IPS-18a (cell line): ENCODE measurements around the gene GPR55.

Source experiments
- H3K27ac ChIP-seq: one replicate; pipeline ENCODE4 v1.5.1; 2013; ENCODE audit warnings: low read length
- H3K27me3 ChIP-seq: one replicate; pipeline ENCODE4 v1.6.1; 2013; ENCODE audit warnings: mild to moderate bottlenecking, low read length; ENCODE audit not compliant: control insufficient read depth, insufficient read depth
- H3K36me3 ChIP-seq: one replicate; pipeline ENCODE4 v1.6.1; 2013; ENCODE audit warnings: low read depth, low read length; ENCODE audit not compliant: control insufficient read depth
- H3K4me1 ChIP-seq: one replicate; pipeline ENCODE4 v1.6.1; 2013; ENCODE audit warnings: low read depth, low read length; ENCODE audit not compliant: control insufficient read depth
- H3K4me3 ChIP-seq: one replicate; pipeline ENCODE4 v1.5.1; 2013; ENCODE audit warnings: low read length
- H3K9ac ChIP-seq: one replicate; pipeline ENCODE4 v1.6.1; 2013; ENCODE audit warnings: mild to moderate bottlenecking, low read length, moderate library complexity
- H3K9me3 ChIP-seq: one replicate; pipeline ENCODE4 v1.6.1; 2013; ENCODE audit warnings: low read depth, low read length; ENCODE audit not compliant: control insufficient read depth

GPR55 gene

GRCh38 chr2:230865307-230865765 lies 59.7 kb downstream of the GPR55 start:
- Histone ChIP-seq H3K4me3 (peak overlapping the region; percentile 84), H3K27me3 (peaks cover 7% of the 10 kb centered on the region), H3K27ac (no peak overlapping the region), H3K36me3 (no peaks in the 10 kb centered on the region), H3K4me1 (peaks cover 59% of the 10 kb centered on the region), H3K9me3 (no peaks in the 10 kb centered on the region), H3K9ac (peak overlapping the region; percentile 82)

DNA sequence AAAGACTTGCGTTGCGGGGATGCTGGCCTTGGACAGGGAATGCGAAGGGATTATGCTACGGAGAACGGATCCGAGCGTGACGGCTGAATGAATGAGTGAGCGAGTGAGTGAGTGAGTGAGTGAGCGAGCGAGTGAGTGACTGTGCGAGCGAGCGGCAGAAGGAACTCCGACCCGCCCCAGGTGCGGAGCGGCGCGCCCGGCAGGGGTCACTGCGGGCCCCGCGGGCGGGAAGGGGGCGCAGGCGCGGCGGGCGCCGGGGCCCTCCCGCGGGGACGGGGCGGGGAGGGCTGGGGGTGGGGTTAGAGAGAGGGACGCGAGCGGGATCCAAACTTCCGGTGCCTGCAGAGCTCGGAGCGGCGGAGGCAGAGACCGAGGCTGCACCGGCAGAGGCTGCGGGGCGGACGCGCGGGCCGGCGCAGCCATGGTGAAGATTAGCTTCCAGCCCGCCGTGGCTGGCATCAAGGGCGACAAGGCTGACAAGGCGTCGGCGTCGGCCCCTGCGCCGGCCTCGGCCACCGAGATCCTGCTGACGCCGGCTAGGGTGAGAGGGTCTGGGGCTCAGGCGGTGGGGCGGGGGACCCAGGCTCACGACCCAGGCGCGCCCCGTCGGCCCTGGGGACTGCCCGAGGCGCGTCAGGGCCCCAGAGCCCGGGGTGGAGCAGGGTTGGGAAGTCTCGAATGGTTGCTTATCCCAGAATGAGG lies 60.3 kb downstream of the GPR55 start, which contains the start of gene ITM2C:
TSS of gene ITM2C (plus strand) at position 338 of the 702 bp plus-strand sequence. CDS start at position 422, 84 bp downstream.
- H3K27ac ChIP-seq: no peak within 1 kb of the TSS
- H3K4me1 ChIP-seq: peaks cover 53% of the 10 kb centered on the region
- H3K9me3 ChIP-seq: no peaks in the 10 kb centered on the region
- peak within 1 kb of the TSS; percentile 82 for H3K9ac ChIP-seq
- peak within 1 kb of the TSS; percentile 84 for H3K4me3 ChIP-seq
- H3K36me3 ChIP-seq: no peaks in the 10 kb centered on the region
- H3K27me3 ChIP-seq: peaks cover 7% of the 10 kb centered on the region

- Histone ChIP-seq H3K9me3 (no peaks in the 10 kb centered on the region), H3K27ac (no peak overlapping the region), H3K9ac (peak overlapping the region; percentile 48), H3K27me3 (peaks cover 7% of the 10 kb centered on the region), H3K4me1 (peaks cover 47% of the 10 kb centered on the region), H3K4me3 (peak overlapping the region; percentile 84), H3K36me3 (no peaks in the 10 kb centered on the region)
Observed at GRCh38 chr2:230864122-230864604, 60.9 kb downstream of the GPR55 start.

DNA sequence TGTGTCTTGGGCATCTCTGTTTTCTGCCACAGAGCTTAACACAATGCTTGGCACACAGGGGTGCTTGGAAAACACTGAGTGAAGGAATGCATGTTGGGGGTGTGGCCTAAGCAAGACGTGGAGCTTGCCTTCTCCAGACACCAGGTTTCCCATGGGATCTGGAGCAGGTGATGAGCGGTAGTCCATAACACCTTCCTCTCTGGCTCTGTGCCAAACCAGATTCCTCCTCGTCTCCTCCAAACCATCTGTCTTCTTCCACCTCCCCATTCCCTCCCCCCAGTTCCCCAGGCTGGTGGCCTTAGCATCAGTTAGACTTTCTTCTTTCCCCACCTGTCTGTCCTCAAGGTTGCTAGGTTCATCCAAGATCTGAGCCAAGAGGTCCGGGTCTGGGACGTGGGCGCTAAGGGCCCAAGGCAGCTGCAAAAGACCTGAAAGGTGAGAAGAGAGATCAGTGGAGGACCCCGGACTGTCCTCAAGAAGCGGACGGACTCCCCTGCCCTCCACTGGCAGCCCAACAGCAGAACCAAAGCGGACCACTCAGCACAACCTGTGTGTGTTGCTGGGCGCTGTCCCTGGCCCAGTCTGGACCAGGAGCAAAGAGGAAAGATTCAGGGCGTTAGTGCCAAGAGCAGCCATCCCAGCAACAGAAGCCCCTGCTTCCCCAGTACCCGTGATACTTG lies 61.5 kb downstream of the GPR55 start:
- Histone ChIP-seq H3K9me3 (no peaks in the 10 kb centered on the region), H3K36me3 (no peaks in the 10 kb centered on the region), H3K9ac (peak overlapping the region; percentile 48), H3K27me3 (peaks cover 7% of the 10 kb centered on the region), H3K27ac (no peak overlapping the region), H3K4me3 (peak overlapping the region; percentile 84), H3K4me1 (peaks cover 42% of the 10 kb centered on the region)

- Histone ChIP-seq H3K36me3 (no peaks in the 10 kb centered on the region), H3K27me3 (peaks cover 7% of the 10 kb centered on the region), H3K9ac (no peak overlapping the region), H3K4me3 (no peak overlapping the region), H3K9me3 (no peaks in the 10 kb centered on the region), H3K27ac (no peak overlapping the region), H3K4me1 (peaks cover 36% of the 10 kb centered on the region)
Observed at GRCh38 chr2:230863031-230863430, 62.0 kb downstream of the GPR55 start.

- Histone ChIP-seq H3K9ac (no peak overlapping the region), H3K36me3 (no peaks in the 10 kb centered on the region), H3K9me3 (no peaks in the 10 kb centered on the region), H3K4me1 (peaks cover 31% of the 10 kb centered on the region), H3K4me3 (no peak overlapping the region), H3K27ac (no peak overlapping the region), H3K27me3 (peaks cover 7% of the 10 kb centered on the region)
Observed at GRCh38 chr2:230862292-230862691, 62.8 kb downstream of the GPR55 start.

DNA sequence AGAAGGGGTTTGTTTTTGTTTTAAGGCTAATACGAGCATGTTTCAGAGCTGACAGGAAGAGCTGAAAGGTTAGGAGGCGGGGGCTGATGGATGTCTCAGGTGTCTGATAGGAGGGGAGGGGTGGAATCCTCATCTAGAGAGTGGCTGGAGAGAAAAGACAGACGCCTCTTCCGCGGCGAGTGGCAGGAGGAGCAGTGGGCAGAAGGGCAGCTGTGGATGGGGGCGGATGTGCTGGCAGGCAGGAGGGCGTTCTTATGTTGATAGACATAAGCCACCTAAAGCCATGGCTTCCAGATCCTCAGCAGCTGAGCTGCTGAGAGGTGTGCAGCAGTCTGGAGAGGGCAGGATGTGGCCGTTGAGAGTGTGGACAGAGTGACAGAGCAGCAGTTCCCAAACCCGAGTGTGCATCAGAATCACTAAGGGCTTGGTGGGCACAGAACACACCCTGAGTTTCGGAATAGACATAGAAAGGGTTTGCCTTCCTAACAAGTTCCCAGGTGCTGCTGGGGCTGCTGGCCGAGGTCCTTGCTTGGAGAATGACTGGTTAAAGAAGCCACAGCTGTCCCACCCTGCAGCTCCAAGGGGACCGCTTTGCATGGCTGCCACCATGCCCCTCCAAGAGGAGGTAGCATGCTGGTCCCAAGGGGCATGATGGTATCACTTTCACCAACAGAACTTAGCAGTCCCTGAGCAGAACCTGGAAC lies 63.3 kb downstream of the GPR55 start:
- H3K4me1 ChIP-seq: peaks cover 25% of the 10 kb centered on the region
- H3K27ac ChIP-seq: no peak overlapping the region
- H3K27me3 ChIP-seq: peaks cover 7% of the 10 kb centered on the region
- H3K4me3 ChIP-seq: no peak overlapping the region
- H3K9me3 ChIP-seq: no peaks in the 10 kb centered on the region
- H3K9ac ChIP-seq: no peak overlapping the region
- no peaks in the 10 kb centered on the region for H3K36me3 ChIP-seq
